BE2C (cell line): ENCODE results near the gene FANCI.
A peak's percentile ranks its signal among the peaks of the same experiment; 100 is the strongest.
"Not testable (repeated sequence)": the region's sequence is repeated elsewhere in the genome, so short reads cannot be mapped to it uniquely, and the experiment has no call there.

Experiments
- DNase-seq: peaks from one replicate; pipeline ENCODE4 v3.0.0-alpha.2; 2020
- H3K27me3 ChIP-seq: fragments of 250-450 bp; sonication (Bioruptor Pico); 2 replicates; pipeline ENCODE4 v1.5.1; 2020; ENCODE audit warnings: mild to moderate bottlenecking
- H3K36me3 ChIP-seq: fragments of 250-450 bp; sonication (Bioruptor Pico); 2 replicates; pipeline ENCODE4 v1.5.1; 2020; ENCODE audit warnings: mild to moderate bottlenecking
- H3K4me1 ChIP-seq: fragments of 250-450 bp; sonication (Bioruptor Pico); 2 replicates; pipeline ENCODE4 v1.5.1; 2020
- H3K4me3 ChIP-seq: 2 replicates; pipeline ENCODE4 v1.5.1; 2011; ENCODE audit warnings: low read depth, low read length
- H3K9me3 ChIP-seq: fragments of 250-450 bp; sonication (Bioruptor Pico); 2 replicates; pipeline ENCODE4 v1.5.1; 2020
- TF ChIP-seq, protein P1 (sequence below): IDR thresholded peaks from 2 replicates; pipeline ENCODE4 v1.5.1; 2012; ENCODE audit warnings: mild to moderate bottlenecking, low read depth, low read length

Gene FANCI

DNA sequence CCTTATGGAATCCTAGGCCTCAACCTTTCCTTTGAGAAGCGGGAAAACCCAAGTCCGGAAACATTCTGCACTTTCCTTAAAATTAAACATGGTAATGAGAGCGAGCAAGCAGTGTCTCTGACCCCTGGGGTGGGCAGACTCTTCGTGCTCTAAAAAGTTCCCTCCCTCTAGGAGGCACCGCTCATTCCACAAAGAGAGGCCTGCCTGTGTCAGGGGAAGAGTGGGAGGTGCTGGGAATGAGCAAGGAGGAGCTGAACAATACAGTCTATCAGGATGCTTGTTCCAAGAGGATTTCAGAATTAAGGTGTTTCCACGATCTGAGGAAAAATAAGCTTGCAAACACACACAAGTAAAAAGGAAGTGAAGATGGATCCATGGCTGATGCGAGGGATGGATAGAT lies 16.4 kb upstream of the FANCI start:
- DNase-seq, result no peak
- Histone ChIP-seq H3K27me3 (no peaks in the 10 kb centered on the region), H3K9me3 (no peaks in the 10 kb centered on the region), H3K4me1 (no peaks in the 10 kb centered on the region), H3K4me3 (no peak overlapping the region), H3K36me3 (no peaks in the 10 kb centered on the region)
- TF ChIP-seq, protein P1, sequence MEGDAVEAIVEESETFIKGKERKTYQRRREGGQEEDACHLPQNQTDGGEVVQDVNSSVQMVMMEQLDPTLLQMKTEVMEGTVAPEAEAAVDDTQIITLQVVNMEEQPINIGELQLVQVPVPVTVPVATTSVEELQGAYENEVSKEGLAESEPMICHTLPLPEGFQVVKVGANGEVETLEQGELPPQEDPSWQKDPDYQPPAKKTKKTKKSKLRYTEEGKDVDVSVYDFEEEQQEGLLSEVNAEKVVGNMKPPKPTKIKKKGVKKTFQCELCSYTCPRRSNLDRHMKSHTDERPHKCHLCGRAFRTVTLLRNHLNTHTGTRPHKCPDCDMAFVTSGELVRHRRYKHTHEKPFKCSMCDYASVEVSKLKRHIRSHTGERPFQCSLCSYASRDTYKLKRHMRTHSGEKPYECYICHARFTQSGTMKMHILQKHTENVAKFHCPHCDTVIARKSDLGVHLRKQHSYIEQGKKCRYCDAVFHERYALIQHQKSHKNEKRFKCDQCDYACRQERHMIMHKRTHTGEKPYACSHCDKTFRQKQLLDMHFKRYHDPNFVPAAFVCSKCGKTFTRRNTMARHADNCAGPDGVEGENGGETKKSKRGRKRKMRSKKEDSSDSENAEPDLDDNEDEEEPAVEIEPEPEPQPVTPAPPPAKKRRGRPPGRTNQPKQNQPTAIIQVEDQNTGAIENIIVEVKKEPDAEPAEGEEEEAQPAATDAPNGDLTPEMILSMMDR, result no peak

DNA sequence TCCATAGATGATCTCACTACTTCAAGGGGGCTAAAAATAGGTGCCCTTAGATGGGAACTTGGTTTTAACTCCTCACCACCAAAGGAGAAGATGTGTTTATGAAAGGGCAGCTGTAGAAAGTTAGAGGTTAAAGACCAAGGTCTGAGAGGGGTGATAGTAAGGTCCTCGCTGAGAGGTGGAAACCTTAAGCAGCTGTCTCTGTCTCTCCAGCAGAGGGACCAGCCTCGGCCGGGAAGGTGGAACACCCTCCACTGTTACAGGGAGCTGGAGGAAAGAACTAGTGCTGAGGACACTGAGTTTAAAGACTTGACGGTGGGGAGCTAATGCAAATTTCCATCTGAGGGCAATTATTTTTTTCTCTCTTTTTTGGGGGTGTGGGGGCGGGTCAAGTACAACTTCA lies 13.5 kb upstream of the FANCI start:
- TF ChIP-seq, protein P1, result peak; percentile 22; the same call in 1 of the 2 replicates
- Histone ChIP-seq H3K27me3 (0 out of 2 replicates have a peak, but pooled peaks cover 3% of the 10 kb centered on the region), H3K36me3 (no peaks in the 10 kb centered on the region), H3K4me1 (no peaks in the 10 kb centered on the region), H3K9me3 (no peaks in the 10 kb centered on the region), H3K4me3 (no peak overlapping the region)
- DNase-seq, result no peak

DNA sequence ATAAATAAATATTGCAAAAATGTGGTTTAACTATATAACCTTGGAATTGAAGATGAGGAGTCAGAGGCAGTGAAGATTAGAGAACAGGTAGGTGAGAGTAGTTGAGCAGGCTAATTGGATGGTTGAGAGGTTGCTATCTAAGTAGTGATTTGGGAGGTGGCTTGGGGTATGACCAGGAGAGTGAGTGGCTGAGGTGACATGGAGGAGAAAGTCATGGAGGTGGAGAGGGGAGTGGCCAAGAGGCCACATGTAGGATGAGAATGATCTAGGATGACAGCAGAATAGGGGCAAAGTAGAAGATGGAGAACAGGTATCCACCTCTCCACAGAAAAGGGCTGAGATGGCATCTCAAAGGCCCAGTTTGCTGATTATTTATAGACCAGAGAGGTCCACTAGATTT lies 11.9 kb upstream of the FANCI start:
- TF ChIP-seq, protein P1, result no peak
- H3K9me3 ChIP-seq, result no peaks in the 10 kb centered on the region

DNA sequence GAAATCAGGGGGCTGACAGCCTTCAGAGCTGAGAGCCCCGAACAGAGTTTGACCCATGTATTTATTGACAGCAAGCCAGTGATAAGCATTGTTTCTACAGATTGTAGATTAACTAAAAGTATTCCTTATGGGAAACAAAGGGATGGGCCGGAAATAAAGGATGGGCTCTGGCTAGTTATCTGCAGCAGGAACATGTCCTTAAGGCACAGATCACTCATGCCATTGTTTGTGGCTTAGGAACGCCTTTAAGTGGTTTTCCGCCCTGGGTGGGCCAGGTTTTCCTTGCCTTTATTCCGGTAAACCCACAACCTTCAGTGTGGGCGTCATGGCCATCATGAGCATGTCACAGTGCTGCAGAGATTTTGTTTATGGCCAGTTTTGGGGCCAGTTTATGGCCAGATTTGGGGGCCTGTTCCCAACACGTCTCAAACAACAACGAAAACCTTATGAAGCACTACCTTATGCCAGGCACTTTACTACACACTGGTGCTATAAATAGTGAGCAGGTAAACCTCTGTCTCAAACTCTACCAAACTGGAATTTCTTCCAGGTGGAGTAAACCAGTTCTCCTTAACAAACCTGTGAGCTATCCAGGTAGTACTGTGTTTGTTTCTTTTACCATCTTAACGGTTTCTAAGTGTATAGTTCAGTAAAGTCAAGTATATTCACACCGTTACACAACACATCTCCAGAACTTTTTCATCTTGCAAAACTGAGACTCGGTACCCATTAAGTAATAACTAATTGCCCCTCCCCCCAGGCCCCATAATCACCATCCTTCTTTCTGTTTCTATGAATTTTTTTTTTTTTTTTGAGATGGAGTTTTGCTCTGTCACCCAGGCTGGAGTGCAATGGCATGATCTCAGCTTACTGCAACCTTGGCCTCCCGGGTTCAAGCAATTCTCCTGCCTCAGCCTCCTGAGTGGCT lies 3.6 kb upstream of the FANCI start:
- not testable (repeated sequence) for H3K9me3 ChIP-seq, H3K4me3 ChIP-seq, H3K4me1 ChIP-seq, H3K36me3 ChIP-seq, DNase-seq, H3K27me3 ChIP-seq

More for the DNA sequence above, 11.9 kb upstream of the FANCI start:
- Histone ChIP-seq H3K27me3 (0 out of 2 replicates have a peak, but pooled peaks cover 3% of the 10 kb centered on the region), H3K4me1 (no peaks in the 10 kb centered on the region), H3K4me3 (no peak overlapping the region), H3K36me3 (no peaks in the 10 kb centered on the region)
- no peak for DNase-seq

DNA sequence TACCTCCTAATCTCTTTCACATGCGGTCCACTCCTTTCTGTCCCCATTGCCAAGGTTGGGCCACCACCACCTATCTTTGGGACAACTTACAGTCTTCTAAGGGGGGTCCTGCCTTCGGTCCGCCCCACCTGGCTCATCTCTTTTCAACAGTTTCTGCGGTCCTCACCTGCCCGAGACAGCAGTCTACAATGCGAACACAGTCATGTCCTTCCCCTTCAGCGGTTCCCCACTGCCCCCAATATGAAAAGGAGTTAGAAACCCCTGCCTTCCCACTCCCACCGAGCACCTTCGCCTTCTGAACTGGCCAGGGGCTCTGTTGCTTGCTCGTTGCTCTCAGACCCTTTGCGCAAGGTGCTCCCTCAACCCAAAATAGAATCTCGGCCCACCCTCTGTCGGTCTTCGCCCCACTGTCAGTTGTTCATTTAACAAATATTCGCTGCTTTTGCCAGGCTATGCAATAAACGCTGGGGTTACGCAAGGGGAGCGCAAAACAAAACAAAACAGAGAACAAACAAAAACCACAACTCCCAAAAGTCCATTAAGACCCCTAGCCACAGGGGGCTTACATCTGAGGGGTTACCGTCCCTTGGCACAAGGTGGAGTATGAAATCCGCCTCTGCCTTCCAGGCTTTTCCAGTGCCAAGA lies 611 bp upstream of the FANCI start:
- Histone ChIP-seq H3K4me3 (peak overlapping the region; percentile 87), H3K4me1 (no peaks in the 10 kb centered on the region; the same call in 1 of the 2 replicates), H3K27me3 (peaks cover 3% of the 10 kb centered on the region; the same call in 1 of the 2 replicates), H3K36me3 (peaks cover 18% of the 10 kb centered on the region), H3K9me3 (no peaks in the 10 kb centered on the region)
- no peak for DNase-seq
- TF ChIP-seq, protein P1, result no peak

DNA sequence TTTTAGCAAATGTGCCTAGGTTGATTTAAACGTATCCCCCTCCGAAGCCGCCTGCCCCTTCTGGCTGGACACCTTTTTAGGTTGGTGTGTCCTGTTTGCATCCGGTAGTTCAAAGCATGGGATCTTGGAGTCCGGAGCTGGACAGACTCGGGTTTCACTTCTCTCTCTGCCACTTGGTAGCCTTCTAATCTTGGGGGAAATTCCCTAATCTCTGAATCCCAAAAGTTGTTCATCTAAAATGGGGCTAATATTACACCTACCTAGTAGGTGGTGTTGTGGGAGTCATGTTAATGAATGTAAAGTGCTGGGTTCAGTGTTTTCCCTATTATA lies 760 bp downstream of the FANCI start:
- no peak for DNase-seq
- Histone ChIP-seq H3K27me3 (no peaks in the 10 kb centered on the region), H3K36me3 (peaks cover 32% of the 10 kb centered on the region), H3K4me1 (no peaks in the 10 kb centered on the region; the same call in 1 of the 2 replicates), H3K4me3 (peak overlapping the region; percentile 87), H3K9me3 (no peaks in the 10 kb centered on the region)
- TF ChIP-seq, protein P1, result 0 out of 2 replicates have a peak, but pooled peaks have one; percentile 1
